B cell (primary cell): ENCODE data around the gene ANAPC10. TPM values are rescaled to one million over a fixed set of nuclear protein-coding genes. Genes with fewer than 3 reads are reported as not detected.

ENCODE experiments used
- ATAC-seq: fragments of 200-7000 bp; cut with Tn5 transposase; one replicate; pipeline ENCODE4 v1.10.0; 2021; ENCODE audit warnings: low read depth, mild to moderate bottlenecking, moderate number of reproducible peaks, moderate library complexity
- CTCF ChIA-PET: fragments of 350-600 bp; sonication (Branson Sonifier 250); formaldehyde crosslinking; loops from one replicate; lab custom pipeline; 2021; ENCODE audit warnings: antibody characterized with exemption, inconsistent platforms; lab: Charles Lee
- POLR2A ChIA-PET: fragments of 350-600 bp; sonication (Branson Sonifier 250); formaldehyde crosslinking; loops from one replicate; lab custom pipeline; 2021; ENCODE audit warnings: antibody characterized with exemption; lab: Charles Lee
- DNase-seq: peaks from one replicate; pipeline ENCODE4 v3.0.0; 2013
- H2AFZ ChIP-seq: 2 replicates; pipeline ENCODE4 v1.6.1; 2012; ENCODE audit warnings: mild to moderate bottlenecking, low read depth, low read length; ENCODE audit not compliant: insufficient read depth, poor library complexity, severe bottlenecking
- H3K27ac ChIP-seq, 2 donors: 1 replicate in 1 of 2; 2 replicates in 1 of 2; pipeline ENCODE4 v1.5.1; 2012 to 2013; ENCODE audit warnings: low read length in 2 of 2, mild to moderate bottlenecking in 2 of 2, moderate library complexity in 1 of 2
- H3K27me3 ChIP-seq, 4 experiments: fragments of 200-600 bp in 1 of 4; sonication (generic) in 1 of 4; replicated peaks in 1 of 4; 1 replicate in 2 of 4; 2 replicates in 2 of 4; pipeline versions ENCODE4 v1.6.1 to v1.7.0; 2013 to 2016; ENCODE audit warnings: low read length in 3 of 4, mild to moderate bottlenecking in 2 of 4, mixed read lengths in 1 of 4, moderate library complexity in 1 of 4; ENCODE audit not compliant: insufficient read depth in 4 of 4, control insufficient read depth in 3 of 4; ENCODE audit errors: control extremely low read depth in 1 of 4
- H3K36me3 ChIP-seq, 2 experiments: replicated peaks in 1 of 2; 1 replicate in 1 of 2; 2 replicates in 1 of 2; pipeline versions ENCODE4 v1.6.1 to v1.7.1; 2013; ENCODE audit warnings: low read length in 1 of 2; ENCODE audit not compliant: insufficient read depth in 2 of 2, control insufficient read depth in 1 of 2; ENCODE audit errors: control extremely low read depth in 1 of 2, extremely low read depth in 1 of 2
- H3K4me1 ChIP-seq, 2 donors: fragments of 200-600 bp in 1 of 2; sonication (generic) in 1 of 2; 1 replicate in 1 of 2; 2 replicates in 1 of 2; pipeline versions ENCODE4 v1.5.1 to v1.6.1; 2013 to 2017; ENCODE audit warnings: low read length in 2 of 2; ENCODE audit not compliant: control insufficient read depth in 2 of 2, insufficient read depth in 2 of 2
- H3K4me2 ChIP-seq: replicated peaks from 2 replicates; pipeline ENCODE3; 2012; ENCODE audit warnings: mild to moderate bottlenecking, low read depth, low read length; ENCODE audit not compliant: poor library complexity, severe bottlenecking
- H3K4me3 ChIP-seq, 5 experiments: fragments of 200-600 bp in 1 of 5; sonication (generic) in 1 of 5; 1 replicate in 3 of 5; 2 replicates in 2 of 5; pipeline versions ENCODE4 v1.5.1 to v1.7.0; 2011 to 2016; ENCODE audit warnings: low read length in 4 of 5, mild to moderate bottlenecking in 4 of 5, low read depth in 2 of 5, control low read depth in 1 of 5, moderate library complexity in 1 of 5; ENCODE audit not compliant: insufficient read depth in 1 of 5; ENCODE audit errors: control extremely low read depth in 1 of 5, extremely low read depth in 1 of 5
- H3K79me2 ChIP-seq: fragments of 200-600 bp; sonication (generic); one replicate; pipeline ENCODE4 v1.6.0; 2016; ENCODE audit warnings: low read length; ENCODE audit not compliant: control insufficient read depth, insufficient read depth
- H3K9ac ChIP-seq: fragments of 200-600 bp; sonication (generic); 2 replicates; pipeline ENCODE4 v1.6.1; 2017; ENCODE audit warnings: mild to moderate bottlenecking, low read length, moderate library complexity
- H3K9me3 ChIP-seq, 3 donors: one replicate each; pipeline versions ENCODE4 v1.6.1 to v1.7.1; 2013; ENCODE audit warnings: low read length in 2 of 3; ENCODE audit not compliant: control insufficient read depth in 2 of 3, insufficient read depth in 1 of 3; ENCODE audit errors: control extremely low read depth in 1 of 3
- H4K20me1 ChIP-seq: 2 replicates; pipeline ENCODE4 v1.6.0; 2012; ENCODE audit warnings: mild to moderate bottlenecking, low read length; ENCODE audit not compliant: insufficient read depth, control insufficient read depth, poor library complexity, severe bottlenecking
- H3K27ac Mint-ChIP-seq: one replicate; pipeline ENCODE4 v1.8.0; 2021; ENCODE audit warnings: mixed read lengths
- H3K27me3 Mint-ChIP-seq: one replicate; pipeline ENCODE4 v1.8.0; 2021; ENCODE audit warnings: mixed read lengths
- H3K4me1 Mint-ChIP-seq: one replicate; pipeline ENCODE4 v1.8.0; 2021; ENCODE audit warnings: mixed read lengths
- H3K4me3 Mint-ChIP-seq: one replicate; pipeline ENCODE4 v1.8.0; 2021; ENCODE audit warnings: mixed read lengths
- H3K9me3 Mint-ChIP-seq: one replicate; pipeline ENCODE4 v1.8.0; 2022; ENCODE audit warnings: mixed read lengths; ENCODE audit not compliant: insufficient read depth
- CTCF ChIP-seq: fragments of 200-600 bp; IDR thresholded peaks from one replicate; pipeline ENCODE4 v1.8.0; 2022; ENCODE audit warnings: antibody characterized with exemption, mild to moderate bottlenecking
- EZH2 ChIP-seq: IDR thresholded peaks from 2 replicates; pipeline ENCODE4 v1.6.1; 2012; ENCODE audit warnings: borderline replicate concordance, low read depth, mild to moderate bottlenecking, moderate library complexity, low read length; ENCODE audit not compliant: insufficient read depth, poor library complexity, severe bottlenecking
- WGBS: methylation state at CpG from one replicate; pipeline ENCODE4 v1.1.5; 2013; ENCODE audit warnings: missing lambda C conversion rate; ENCODE audit not compliant: insufficient coverage; 5-methylcytosine and 5-hydroxymethylcytosine counted together
- intact Hi-C: fragments of 100-400 bp; cut with micrococcal nuclease; formaldehyde crosslinking; loops from one replicate; pipeline ENCODE4 v1.10.0; 2022
- polyA plus RNA-seq: library from polyadenylated mRNA; depleted of rRNA; stranded (reverse); fragments of >200 nt; gene quantifications from 2 replicates; pipeline ENCODE4 v1.2.3, GENCODE V29; 2012
- total RNA-seq, 2 donors: library from RNA; stranded (reverse); fragments of 120-200 nt in 1 of 2; gene quantifications; 1 replicate in 1 of 2; 2 replicates in 1 of 2; pipeline versions ENCODE4 v1.2.3 to v1.2.4, GENCODE V29; 2013 to 2022

ANAPC10 gene
- total and polyA plus RNA-seq, 2 donors (not counting 1 experiment from before 2014, with no cell fraction given) = 17.4 to 18.9 TPM

- Histone ChIP-seq H3K9ac (peak overlapping the region; percentile 87), H3K4me2 (peak overlapping the region; percentile 85), H3K4me3 (peak overlapping the region; percentile 66 to 94 (median 79)), H3K4me1 (peaks cover 33 to 40% of the 10 kb centered on the region in 2 donors), H4K20me1 (peaks cover 2% of the 10 kb centered on the region), H3K27me3 (no peaks in the 10 kb centered on the region), H2AFZ (peak overlapping the region; percentile 96), H3K27ac (peak overlapping the region; percentile 89 to 90), H3K79me2 (peaks cover 96% of the 10 kb centered on the region), H3K36me3 (peaks cover 0 to 23% of the 10 kb centered on the region in 2 experiments), H3K9me3 (peaks cover 0 to 7% (median 2%) of the 10 kb centered on the region in 3 donors)
- intact Hi-C loops = loop anchor here (5.0 to 10.0 kb wide), 2 partner anchors 947 to 1585 kb away; partner anchors contain the start of gene SMARCA5
- peaks cover 2% of the 10 kb centered on the region for H3K9me3 Mint-ChIP-seq
- DNase-seq = no peak
- ChIA-PET CTCF (interaction anchor here (0.6 kb wide), 1 partner anchor 71 kb away, joined by 3 read pairs; no protein-coding TSS in a partner anchor), POLR2A (interaction anchor here (0.5 to 1.2 kb wide), 2 partner anchors 42 to 82 kb away, joined by 3 read pairs; no protein-coding TSS in a partner anchor)
- WGBS = 0% methylated on average over 1 of the region's 10 CpGs
- TF ChIP-seq EZH2 (no peak), CTCF (no peak)
- peak overlapping the region; percentile 98 for H3K27ac Mint-ChIP-seq
- H3K27me3 Mint-ChIP-seq = no peaks in the 10 kb centered on the region
- peak overlapping the region; percentile 98 for H3K4me3 Mint-ChIP-seq
- ATAC-seq = no peak
- peaks cover 42% of the 10 kb centered on the region for H3K4me1 Mint-ChIP-seq
These were observed 620 bp downstream of the ANAPC10 start for GRCh38 chr4:145097331-145097820.

GRCh38 chr4:145093638-145094037 is 4.4 kb downstream of the ANAPC10 start:
- CTCF ChIA-PET = no interaction called here

More at GRCh38 chr4:145093638-145094037, 4.4 kb downstream of the ANAPC10 start:
- TF ChIP-seq EZH2 (no peak), CTCF (no peak)
- Histone ChIP-seq H3K4me1 (peaks cover 14 to 15% of the 10 kb centered on the region in 2 donors), H3K27me3 (no peaks in the 10 kb centered on the region), H3K27ac (no peak overlapping the region), H2AFZ (no peak overlapping the region), H4K20me1 (peaks cover 13% of the 10 kb centered on the region), H3K79me2 (peaks cover 75% of the 10 kb centered on the region), H3K4me3 (no peak overlapping the region), H3K36me3 (peaks cover 0 to 42% of the 10 kb centered on the region in 2 experiments), H3K4me2 (no peak overlapping the region), H3K9ac (no peak overlapping the region), H3K9me3 (peaks cover 0 to 7% (median 2%) of the 10 kb centered on the region in 3 donors)
- WGBS = no CpG with 5 or more reads among the region's 2 CpGs
- Mint-ChIP-seq H3K27ac (no peak overlapping the region), H3K9me3 (peaks cover 2% of the 10 kb centered on the region), H3K4me1 (peaks cover 27% of the 10 kb centered on the region), H3K4me3 (no peak overlapping the region), H3K27me3 (no peaks in the 10 kb centered on the region)
- intact Hi-C loops = loop anchor here (10.0 kb wide), 1 partner anchor 951 kb away; no protein-coding TSS in a partner anchor
- POLR2A ChIA-PET = no interaction called here
- no peak for DNase-seq
- ATAC-seq = no peak
